ENCODE results near the gene ZCCHC4.

DNA sequence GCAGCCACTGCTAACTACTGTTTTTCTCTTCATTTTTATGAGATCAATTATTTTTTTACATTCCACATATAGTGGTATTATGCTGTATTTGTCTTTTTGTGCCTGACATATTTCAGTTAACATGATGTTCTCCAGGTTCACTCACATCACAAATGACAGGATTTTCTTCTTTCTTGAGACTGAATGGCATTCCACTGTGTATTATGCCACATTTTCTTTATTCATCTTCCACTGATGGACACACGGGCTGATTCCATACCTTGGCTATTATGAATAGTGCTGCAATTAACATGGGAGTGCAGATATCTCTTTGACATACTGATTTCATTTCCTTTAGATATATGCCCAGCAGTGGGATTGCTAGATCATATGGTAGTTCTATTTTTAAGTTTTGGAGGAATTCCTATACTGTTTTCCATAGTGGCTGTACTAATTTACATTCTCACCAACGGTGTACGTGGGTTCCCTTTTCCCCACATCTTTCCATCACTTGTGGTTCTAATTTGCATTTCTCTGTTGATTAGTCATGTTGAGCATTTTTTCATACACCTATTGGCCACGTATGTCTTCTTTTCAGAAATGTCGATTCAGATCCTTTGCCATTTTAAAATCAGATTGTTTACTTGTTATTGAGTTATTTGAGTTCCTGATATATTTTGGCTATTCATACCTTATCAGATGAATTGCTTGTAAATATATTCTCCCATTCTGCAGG, 14.9 kb upstream of the ZCCHC4 start:
- TF ChIP-seq, protein P1, sequence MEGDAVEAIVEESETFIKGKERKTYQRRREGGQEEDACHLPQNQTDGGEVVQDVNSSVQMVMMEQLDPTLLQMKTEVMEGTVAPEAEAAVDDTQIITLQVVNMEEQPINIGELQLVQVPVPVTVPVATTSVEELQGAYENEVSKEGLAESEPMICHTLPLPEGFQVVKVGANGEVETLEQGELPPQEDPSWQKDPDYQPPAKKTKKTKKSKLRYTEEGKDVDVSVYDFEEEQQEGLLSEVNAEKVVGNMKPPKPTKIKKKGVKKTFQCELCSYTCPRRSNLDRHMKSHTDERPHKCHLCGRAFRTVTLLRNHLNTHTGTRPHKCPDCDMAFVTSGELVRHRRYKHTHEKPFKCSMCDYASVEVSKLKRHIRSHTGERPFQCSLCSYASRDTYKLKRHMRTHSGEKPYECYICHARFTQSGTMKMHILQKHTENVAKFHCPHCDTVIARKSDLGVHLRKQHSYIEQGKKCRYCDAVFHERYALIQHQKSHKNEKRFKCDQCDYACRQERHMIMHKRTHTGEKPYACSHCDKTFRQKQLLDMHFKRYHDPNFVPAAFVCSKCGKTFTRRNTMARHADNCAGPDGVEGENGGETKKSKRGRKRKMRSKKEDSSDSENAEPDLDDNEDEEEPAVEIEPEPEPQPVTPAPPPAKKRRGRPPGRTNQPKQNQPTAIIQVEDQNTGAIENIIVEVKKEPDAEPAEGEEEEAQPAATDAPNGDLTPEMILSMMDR (IDR thresholded peaks at IDR 0.05): no peak
- TF ChIP-seq GABPA (IDR thresholded peaks at IDR 0.05; ENCODE audit: low read depth) (no peak), MEF2A (IDR thresholded peaks at IDR 0.05; ENCODE audit: borderline replicate concordance, low read depth) (no peak), MXI1 (IDR thresholded peaks at IDR 0.05; ENCODE audit: low read depth, low read length) (no peak), POLR2AphosphoS5 (IDR thresholded peaks at IDR 0.05; ENCODE audit: low read depth, low read length) (no peak), ELF1 (IDR thresholded peaks at IDR 0.05) (no peak), NFIC (IDR thresholded peaks at IDR 0.05; ENCODE audit: borderline replicate concordance) (no peak), RCOR1 (IDR thresholded peaks at IDR 0.05; ENCODE audit: low read length) (no peak), EP300 (IDR thresholded peaks at IDR 0.05; ENCODE audit: borderline replicate concordance in 1 of 2, low read depth in 1 of 2, low read length in 1 of 2) (no peak), TEAD4 (IDR thresholded peaks at IDR 0.05; ENCODE audit: borderline replicate concordance, insufficient read depth) (no peak), RAD21 (IDR thresholded peaks at IDR 0.05; ENCODE audit: low read length) (no peak)
- TF ChIP-seq, protein P2, sequence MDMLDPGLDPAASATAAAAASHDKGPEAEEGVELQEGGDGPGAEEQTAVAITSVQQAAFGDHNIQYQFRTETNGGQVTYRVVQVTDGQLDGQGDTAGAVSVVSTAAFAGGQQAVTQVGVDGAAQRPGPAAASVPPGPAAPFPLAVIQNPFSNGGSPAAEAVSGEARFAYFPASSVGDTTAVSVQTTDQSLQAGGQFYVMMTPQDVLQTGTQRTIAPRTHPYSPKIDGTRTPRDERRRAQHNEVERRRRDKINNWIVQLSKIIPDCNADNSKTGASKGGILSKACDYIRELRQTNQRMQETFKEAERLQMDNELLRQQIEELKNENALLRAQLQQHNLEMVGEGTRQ (IDR thresholded peaks at IDR 0.05; ENCODE audit: borderline replicate concordance, low read depth, low read length): no peak
- TF ChIP-seq, protein P3, sequence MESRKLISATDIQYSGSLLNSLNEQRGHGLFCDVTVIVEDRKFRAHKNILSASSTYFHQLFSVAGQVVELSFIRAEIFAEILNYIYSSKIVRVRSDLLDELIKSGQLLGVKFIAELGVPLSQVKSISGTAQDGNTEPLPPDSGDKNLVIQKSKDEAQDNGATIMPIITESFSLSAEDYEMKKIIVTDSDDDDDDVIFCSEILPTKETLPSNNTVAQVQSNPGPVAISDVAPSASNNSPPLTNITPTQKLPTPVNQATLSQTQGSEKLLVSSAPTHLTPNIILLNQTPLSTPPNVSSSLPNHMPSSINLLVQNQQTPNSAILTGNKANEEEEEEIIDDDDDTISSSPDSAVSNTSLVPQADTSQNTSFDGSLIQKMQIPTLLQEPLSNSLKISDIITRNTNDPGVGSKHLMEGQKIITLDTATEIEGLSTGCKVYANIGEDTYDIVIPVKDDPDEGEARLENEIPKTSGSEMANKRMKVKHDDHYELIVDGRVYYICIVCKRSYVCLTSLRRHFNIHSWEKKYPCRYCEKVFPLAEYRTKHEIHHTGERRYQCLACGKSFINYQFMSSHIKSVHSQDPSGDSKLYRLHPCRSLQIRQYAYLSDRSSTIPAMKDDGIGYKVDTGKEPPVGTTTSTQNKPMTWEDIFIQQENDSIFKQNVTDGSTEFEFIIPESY (IDR thresholded peaks at IDR 0.05; ENCODE audit: borderline replicate concordance, low read depth): no peak
- TF ChIP-seq, protein P4, sequence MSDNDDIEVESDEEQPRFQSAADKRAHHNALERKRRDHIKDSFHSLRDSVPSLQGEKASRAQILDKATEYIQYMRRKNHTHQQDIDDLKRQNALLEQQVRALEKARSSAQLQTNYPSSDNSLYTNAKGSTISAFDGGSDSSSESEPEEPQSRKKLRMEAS (IDR thresholded peaks at IDR 0.05; ENCODE audit: low read depth): no peak
